ENCODE data around the gene MET.
A peak's percentile ranks its signal among the peaks of the same experiment; 100 is the strongest.
"Not testable (repeated sequence)": the region's sequence is repeated elsewhere in the genome, so short reads cannot be mapped to it uniquely, and the experiment has no call there.

MET gene

DNA sequence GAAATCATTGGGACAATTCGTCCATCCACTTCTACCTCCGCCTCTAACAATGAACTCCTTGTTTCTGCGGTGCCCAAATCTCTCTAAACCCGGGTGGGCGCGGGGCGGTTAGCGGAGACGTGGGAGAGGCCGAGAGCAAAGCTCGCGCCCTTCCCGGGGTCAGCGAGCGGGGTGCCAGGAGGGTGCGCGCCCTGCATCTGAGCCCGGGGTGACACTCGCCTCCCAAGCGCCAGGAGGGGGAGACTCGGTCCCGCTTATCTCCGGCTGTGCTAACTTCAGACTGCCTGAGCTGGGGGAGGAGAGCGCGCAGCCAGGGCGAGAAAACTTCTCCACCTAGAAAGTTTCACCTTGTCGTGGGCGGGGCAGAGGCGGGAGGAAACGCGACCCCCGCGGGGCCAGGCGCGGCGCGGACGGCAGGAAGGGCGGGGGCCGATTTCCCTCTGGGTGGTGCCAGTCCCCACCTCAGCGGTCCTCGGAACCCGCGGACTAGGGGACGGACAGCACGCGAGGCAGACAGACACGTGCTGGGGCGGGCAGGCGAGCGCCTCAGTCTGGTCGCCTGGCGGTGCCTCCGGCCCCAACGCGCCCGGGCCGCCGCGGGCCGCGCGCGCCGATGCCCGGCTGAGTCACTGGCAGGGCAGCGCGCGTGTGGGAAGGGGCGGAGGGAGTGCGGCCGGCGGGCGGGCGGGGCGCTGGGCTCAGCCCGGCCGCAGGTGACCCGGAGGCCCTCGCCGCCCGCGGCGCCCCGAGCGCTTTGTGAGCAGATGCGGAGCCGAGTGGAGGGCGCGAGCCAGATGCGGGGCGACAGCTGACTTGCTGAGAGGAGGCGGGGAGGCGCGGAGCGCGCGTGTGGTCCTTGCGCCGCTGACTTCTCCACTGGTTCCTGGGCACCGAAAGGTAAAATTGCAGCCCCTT is at the start of gene MET:
Gene MET, plus strand, starts transcription at position 516 of the 915 bp plus-strand sequence. CDS start 26,889 bp downstream, outside the sequence.
- H3K4me3 ChIP-seq (ENCODE audit: low read depth, low read length) = peak within 1 kb of the TSS; percentile 73
- no peak for DNase-seq (ENCODE audit: low read depth)

DNA sequence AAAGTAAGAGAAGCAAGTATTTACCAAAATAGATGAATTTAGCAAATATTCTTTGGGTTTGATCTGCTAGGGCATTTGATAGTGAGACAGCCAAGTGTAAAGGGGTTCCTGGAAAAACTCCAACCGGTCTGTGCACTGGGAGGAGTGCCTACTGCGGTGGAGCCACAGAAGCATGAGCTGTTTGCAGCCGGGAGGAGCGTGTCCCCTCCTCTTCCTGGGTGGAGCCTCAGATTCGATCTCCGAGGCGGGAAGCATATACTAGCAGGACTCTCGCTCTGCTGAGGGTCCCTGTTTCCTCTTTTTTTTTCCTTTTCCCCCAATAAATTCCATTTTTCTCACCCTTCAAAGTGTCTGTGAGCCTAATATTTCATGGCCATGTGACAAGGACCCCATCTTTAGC is 45.1 kb upstream of the MET start:
- H3K4me3 ChIP-seq (ENCODE audit: low read depth, low read length) = no peak overlapping the region
- DNase-seq (ENCODE audit: low read depth) = no peak

DNA sequence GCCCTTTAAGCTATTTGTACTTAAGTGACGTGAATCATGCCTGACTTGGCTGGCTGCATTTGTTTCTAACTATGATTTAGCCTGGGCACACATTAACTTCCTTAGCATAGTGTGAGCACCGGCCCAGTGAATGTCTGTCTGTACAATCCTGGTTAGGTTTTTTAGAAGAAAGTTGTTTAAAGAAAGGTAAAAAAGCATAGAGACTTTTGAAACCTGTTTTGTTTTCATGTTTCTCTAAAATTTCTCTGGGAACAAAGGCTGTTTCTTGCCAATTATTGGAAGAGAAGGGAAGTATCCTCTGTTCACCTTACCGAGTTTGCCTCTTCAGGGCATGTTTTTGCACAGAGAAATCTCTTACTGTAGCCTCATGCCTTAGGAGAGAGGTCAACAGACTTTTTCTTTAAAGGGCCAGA is 42.9 kb upstream of the MET start:
- no peak for DNase-seq (ENCODE audit: low read depth)

DNA sequence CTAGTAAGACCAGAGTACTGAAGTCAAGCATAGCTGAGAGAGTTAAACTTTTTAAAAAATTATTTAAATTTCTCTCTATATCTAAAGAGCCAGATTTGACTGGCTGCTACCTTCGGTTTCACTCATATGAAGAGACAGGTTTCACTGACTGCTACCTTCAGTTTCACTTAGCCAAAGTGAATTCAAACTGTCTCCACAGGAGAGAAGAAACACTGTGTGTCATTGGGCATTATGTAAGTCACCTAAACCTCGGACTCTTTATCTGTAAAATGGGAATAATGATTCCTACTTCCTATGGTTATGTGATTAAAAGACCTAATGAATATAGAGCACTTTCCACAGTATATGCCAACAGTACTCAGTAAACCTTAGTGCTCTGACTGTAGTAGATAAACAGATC is 41.6 kb upstream of the MET start:
- DNase-seq (ENCODE audit: low read depth) = no peak
- no peak overlapping the region for H3K4me3 ChIP-seq (ENCODE audit: low read depth, low read length)

More for the DNA sequence above, 42.9 kb upstream of the MET start:
- H3K4me3 ChIP-seq (ENCODE audit: low read depth, low read length) = no peak overlapping the region

DNA sequence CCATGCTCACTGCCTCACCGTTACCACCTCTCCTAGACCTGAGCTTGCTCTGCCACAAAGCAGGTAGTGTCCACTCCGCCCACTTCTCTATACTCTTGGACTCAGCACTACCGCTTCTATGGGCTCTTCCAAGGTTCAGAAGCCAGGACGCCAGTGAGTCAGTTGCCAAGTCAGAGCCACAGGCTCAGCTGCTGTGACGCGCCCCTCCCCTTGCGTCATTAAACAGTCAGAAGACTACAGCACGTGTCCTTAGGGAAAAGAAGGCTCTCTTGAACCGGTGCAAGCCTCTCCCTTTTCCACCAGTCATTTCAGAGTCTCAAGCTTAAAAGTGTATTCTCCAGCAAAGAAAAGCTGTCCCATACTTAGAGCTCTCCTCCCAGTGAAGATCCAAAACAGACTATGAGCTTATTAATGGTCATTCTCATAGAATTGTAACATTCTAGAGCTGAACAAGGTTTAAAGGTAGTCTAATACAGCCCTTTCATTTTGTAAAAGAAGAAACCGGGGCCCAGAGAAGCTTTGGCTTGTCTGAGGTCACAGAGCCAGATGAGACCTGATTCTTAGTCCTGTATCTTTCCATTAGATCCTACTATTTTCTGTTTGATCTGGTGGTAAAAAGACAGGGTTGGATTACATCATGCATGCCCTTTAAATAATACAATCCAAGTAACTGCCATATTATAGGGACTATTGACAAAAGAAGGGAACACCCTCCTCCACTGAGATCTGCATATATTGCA is 40.9 kb upstream of the MET start:
- H3K4me3 ChIP-seq (ENCODE audit: low read depth, low read length) = no peak overlapping the region
- DNase-seq (ENCODE audit: low read depth) = peak; percentile 88

DNA sequence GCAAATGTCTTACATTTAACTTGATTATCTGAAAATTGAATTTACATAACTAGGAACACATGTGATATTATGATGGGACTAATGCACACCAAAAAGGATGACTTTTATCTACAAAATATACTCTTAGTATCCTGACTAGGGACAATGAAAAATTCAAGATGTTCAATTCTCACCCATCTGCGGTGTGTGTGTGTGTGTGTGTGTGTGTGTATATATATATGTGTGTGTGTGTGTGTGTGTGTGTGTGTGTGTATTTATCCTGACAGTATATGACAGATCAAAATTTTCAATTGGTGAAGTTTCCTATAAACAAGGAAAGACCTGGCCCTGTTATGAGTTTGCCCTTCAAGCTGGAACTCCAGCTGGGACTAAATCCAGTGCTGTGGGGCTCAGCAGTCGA is 40.3 kb upstream of the MET start:
- no peak for DNase-seq (ENCODE audit: low read depth)

DNA sequence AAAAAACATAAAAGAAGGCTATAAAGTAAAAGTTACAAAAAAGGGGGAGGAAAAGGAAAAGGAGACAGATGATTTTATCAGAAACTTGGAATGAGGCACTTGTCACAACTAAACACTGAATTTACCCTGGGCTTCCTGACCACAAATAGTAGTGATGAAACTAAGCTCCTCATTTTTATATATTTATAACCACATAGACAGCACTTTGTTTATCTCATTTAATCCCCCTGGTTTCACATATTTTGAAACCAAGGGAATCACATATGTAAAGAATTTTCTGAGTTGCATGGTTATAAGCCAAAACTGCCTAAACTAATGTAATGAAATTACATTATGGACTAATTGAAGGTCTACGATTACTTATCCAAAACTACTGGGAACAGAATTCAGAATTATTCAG is 39.6 kb upstream of the MET start:
- H3K4me3 ChIP-seq (ENCODE audit: low read depth, low read length) = no peak overlapping the region
- peak; percentile 2 for DNase-seq (ENCODE audit: low read depth)

More for the DNA sequence above, 40.3 kb upstream of the MET start:
- H3K4me3 ChIP-seq (ENCODE audit: low read depth, low read length) = no peak overlapping the region

DNA sequence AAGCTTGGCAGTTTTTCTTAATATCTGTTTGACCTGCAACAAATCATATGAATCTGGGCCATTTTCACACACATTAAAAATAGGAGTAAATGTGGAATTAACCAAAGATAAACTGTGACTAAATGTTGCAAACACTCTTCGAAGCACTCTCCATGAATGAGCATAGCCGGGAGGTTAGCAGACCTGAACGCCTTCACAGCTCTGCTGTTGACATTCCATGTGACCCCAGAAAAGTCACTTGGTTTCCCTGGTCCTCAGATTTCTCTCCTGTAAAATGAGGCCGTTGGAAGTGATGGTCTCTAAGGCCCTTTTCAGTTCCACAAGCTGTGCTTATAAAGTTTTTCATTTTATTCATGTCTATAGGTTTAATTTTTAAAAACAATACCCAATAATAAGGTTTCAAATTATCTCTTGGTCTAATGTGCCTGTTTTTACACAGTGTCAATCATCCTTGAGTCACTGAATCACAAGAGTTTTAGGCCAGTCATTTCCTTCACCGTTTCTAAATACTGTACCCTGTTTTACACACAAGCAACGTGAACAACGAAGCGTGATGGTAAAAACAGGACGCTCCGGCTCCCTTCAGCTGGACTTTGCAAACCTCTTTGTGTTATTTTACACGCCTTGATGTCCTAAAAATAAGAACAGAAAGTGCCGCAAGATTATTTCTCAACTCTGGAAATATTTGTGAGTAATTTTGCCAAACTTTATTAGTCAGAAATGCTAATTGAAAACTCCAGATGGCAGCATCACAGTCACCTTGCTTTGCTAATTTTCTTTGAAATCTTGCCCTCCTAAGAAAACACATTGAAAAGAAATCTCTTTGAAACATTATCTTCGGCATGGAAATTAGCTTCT is 38.6 kb upstream of the MET start:
- DNase-seq (ENCODE audit: low read depth) = peak; percentile 21
- H3K4me3 ChIP-seq (ENCODE audit: low read depth, low read length) = no peak overlapping the region

DNA sequence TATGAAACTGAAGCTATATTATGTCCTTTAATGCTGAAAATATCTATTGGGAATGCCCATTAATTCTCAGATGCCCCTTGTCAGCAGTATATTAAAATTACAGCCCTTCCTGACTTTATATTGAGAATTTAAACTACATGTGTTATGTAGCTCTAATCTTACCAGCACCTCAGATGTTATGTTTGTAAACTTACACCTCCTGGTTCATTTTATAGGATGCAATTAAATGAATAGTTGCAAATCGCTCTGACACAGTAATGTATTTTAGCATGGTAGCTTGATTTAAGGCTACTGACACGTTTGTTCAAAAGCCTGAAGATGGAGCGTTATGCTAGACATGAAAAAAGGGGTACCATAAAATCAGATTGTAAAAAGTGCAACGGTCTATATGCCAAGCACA is 35.0 kb upstream of the MET start:
- H3K4me3 ChIP-seq (ENCODE audit: low read depth, low read length) = no peak overlapping the region
- no peak for DNase-seq (ENCODE audit: low read depth)

DNA sequence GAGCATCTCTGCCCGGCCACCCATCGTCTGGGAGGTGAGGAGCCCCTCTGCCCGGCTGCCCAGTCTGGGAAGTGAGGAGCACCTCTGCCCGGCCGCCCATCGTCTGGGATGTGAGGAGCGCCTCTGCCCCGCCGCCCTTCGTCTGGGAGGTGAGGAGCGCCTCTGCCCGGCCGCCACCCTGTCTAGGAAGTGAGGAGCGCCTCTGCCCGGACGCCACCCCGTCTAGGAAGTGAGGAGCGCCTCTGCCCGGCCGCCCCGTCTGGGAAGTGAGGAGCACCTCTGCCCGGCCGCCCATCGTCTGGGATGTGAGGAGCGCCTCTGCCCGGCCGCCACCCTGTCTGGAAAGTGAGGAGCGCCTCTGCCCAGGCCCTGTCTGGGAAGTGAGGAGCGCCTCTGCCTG is 33.4 kb upstream of the MET start:
- DNase-seq (ENCODE audit: low read depth); H3K4me3 ChIP-seq (ENCODE audit: low read depth, low read length): not testable (repeated sequence)

DNA sequence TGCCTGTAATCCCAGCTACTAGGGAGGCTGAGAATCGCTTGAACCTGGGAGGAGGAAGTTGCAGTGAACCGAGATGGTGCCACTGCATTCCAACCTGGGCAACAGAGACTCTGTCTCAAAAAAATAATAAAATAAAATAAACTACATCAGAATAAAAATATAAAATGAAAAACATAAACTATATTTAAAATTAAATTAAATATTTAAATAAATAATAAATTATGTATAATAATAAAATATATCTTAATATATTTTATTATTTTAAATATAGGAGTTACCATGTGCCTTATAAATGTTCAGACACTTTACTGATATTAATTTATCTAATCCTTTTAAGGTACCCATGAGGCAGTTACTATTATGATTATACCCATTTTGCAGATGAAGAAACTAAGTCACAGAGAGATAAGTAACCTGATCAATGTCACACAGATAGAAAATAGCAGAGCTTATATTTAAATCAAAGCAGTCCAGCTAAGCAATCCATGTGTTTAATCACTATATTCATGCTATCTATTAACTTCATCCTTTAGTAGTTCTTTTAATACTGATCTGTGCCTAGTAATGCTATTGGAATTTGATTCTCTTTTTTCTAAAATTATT is 30.3 kb upstream of the MET start:
- H3K4me3 ChIP-seq (ENCODE audit: low read depth, low read length) = no peak overlapping the region
- DNase-seq (ENCODE audit: low read depth) = no peak

DNA sequence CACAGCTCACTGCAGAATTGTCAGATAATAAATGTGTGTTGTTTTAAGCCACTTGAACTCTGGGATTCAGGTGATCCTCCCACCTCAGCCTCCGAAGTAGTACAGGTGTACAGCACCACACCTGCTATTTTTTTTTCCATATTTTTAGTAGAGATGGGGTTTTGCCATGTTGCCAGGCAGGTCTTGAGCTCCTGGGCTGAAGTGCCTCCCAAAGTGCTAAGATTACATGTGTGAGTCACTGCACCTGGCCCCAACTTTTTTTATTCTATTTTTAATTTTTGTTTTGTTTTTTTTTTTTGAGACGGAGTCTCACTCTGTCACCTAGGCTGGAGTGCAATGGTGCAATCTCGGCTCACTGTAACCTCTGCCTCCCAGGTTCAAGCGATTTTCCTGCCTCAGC is 28.8 kb upstream of the MET start:
- not testable (repeated sequence) for H3K4me3 ChIP-seq (ENCODE audit: low read depth, low read length); DNase-seq (ENCODE audit: low read depth)

DNA sequence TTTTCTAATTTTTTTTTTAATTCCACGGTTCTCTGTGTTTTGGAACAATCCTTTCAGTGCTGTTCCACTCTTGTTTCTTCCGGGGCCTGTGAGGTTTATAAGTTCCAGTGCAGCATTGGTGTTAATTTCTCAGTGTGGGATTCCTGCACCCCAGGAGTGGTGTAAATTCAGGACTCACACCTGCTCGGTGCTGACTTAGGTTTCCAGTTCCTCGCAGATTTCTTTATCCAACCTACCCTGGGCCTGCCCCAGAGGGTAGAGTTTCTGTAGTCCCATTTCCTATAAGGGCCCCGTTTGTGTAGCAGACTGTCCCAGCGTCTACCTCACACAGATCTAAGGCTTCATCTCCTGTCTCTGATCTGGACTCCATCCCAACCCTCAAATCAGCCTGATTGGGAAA is 27.4 kb upstream of the MET start:
- H3K4me3 ChIP-seq (ENCODE audit: low read depth, low read length) = no peak overlapping the region
- no peak for DNase-seq (ENCODE audit: low read depth)

DNA sequence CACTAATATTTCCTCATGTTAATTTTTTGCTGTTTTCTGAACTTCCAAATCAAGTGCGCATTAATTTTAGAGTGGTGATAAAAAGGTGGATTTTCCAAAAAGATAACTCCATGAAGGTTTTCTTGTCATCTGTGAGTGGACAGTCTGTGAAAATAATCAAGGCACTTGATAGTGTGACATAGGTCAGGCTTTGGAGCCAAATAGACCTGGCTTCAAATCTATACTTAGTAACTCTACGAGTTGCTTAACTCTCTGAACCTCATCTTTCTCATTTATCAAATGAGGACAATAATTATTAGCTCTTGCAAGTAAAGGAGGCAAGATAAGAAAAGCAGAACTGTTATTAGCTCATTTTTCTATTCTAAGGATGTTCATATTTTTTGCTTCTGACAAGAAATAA is 24.7 kb upstream of the MET start:
- no peak for DNase-seq (ENCODE audit: low read depth)
- H3K4me3 ChIP-seq (ENCODE audit: low read depth, low read length) = no peak overlapping the region

DNA sequence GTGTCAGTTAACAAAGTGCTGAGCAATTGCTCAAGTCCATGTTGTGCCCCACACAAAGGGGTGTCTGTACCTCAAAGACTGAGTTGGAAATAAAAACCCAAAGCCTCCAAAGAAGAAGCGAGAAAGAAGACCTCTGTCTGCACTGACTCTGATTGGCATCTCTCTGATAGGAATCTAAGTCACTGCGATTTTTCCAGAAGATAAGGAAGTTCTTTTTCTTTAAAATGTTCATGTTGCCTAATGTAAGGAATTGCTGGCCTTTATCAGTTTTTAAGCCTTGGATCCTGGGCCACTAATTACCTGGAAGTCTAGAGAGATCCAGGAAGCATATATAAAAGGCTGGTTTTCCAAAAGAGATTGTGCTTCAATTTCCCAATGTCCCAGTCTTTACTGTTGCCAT is 24.1 kb upstream of the MET start:
- no peak for DNase-seq (ENCODE audit: low read depth)
- H3K4me3 ChIP-seq (ENCODE audit: low read depth, low read length) = no peak overlapping the region

DNA sequence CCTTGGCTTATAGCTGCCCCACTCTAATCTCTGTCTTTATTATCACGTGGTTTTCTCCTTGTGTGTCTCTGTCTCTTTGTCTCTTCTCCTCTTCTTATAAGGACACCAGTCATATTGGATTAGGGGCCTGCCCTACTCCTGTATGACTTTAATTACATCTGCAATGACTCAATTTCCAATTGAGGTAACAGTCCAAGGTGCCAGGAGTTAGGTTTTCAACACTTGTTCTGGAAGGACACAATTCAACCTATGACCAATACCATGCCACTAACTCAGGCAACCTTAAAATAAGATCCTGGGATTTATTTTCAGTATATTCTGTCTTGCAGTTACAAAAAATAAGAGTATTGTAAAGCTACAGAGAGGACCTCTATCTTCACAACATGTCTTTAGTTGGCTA is 21.6 kb upstream of the MET start:
- no peak for DNase-seq (ENCODE audit: low read depth)
- H3K4me3 ChIP-seq (ENCODE audit: low read depth, low read length) = no peak overlapping the region

DNA sequence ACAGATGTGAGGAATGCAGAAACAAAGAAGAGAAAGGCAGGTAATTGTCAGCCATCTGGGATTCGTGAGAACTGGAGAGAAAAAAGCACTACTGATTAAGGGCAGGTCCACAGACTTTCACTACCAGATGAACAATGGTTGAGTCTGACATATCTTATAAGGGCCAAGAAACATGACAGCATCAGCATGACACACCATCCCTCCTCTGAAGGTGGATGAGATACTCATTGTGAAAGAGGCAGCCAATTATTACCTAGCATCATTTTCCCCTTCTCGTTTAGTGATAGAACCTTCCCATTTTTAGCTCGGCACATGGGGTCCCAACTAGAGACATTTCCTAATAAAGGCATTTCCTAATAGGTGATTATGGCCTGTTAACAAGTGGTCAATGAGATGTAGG is 19.2 kb upstream of the MET start:
- no peak overlapping the region for H3K4me3 ChIP-seq (ENCODE audit: low read depth, low read length)
- DNase-seq (ENCODE audit: low read depth) = peak; percentile 4

DNA sequence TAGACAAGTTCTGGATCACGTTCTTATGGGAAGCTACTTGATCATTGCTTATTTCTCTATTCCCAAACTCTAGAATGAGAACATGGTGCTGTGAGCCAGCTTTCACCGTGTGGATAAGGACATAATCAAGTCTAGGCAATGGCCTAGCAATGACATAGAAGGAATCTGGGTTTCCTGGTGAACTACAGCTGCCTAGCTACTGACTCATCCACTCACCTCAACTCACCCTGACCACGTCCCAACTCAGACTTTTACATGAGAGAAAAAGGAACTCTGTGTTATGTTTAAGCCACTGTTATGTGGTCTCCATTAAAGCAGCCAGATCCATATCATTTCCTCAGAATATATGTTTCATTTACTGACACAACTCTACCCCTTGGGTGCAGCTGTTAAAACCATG is 18.8 kb upstream of the MET start:
- H3K4me3 ChIP-seq (ENCODE audit: low read depth, low read length) = no peak overlapping the region
- DNase-seq (ENCODE audit: low read depth) = peak; percentile 52

DNA sequence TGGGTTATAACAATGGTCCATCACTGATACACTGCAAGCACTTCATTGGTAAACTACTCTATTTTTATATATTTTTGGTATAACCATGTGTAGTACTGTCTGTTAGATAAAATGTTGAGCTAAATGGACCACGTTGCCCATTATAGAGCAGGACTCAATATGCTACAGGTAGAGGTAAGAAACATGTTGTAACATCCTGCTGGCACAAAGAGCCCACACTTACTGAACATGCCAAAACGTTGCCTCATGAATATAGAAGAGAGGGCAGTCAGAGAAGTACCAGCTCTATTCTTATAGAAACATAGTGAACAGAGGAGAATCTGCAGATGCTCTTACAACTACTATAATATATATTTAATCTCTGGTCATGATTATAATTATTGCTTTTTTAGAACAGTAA is 18.4 kb upstream of the MET start:
- DNase-seq (ENCODE audit: low read depth) = no peak
- H3K4me3 ChIP-seq (ENCODE audit: low read depth, low read length) = no peak overlapping the region

Data from skeletal muscle cell (primary cell).